Neural cell (in vitro differentiated cells): ENCODE data around the gene SECISBP2L. TPM values are rescaled to one million over a fixed set of nuclear protein-coding genes. Genes with fewer than 3 reads are reported as not detected.

Source experiments
- H2AFZ ChIP-seq: fragments of 200-600, 300-800 bp; sonication (generic), shearing (Covaris generic); 2 replicates; pipeline ENCODE4 v1.6.0; 2014; ENCODE audit warnings: low read depth, mild to moderate bottlenecking, antibody characterized with exemption, low read length, moderate library complexity
- H3F3A ChIP-seq: fragments of 200-600 bp; shearing (Covaris generic); 2 replicates; pipeline ENCODE4 v1.6.1; 2016; ENCODE audit warnings: mild to moderate bottlenecking, moderate library complexity, mixed read lengths, antibody characterized with exemption, low read length; ENCODE audit not compliant: insufficient read depth, poor library complexity, severe bottlenecking
- H3K27ac ChIP-seq: fragments of 200-600, 300-800 bp; sonication (generic), shearing (Covaris generic); 2 replicates; pipeline ENCODE4 v1.5.1; 2014; ENCODE audit warnings: mild to moderate bottlenecking, low read length, moderate library complexity
- H3K27me3 ChIP-seq: fragments of 300-800, 200-600 bp; sonication (generic), shearing (Covaris generic); 2 replicates; pipeline ENCODE4 v1.6.0; 2014; ENCODE audit warnings: mild to moderate bottlenecking, low read depth, low read length, moderate library complexity; ENCODE audit not compliant: insufficient read depth
- H3K36me3 ChIP-seq: fragments of 300-800, 200-600 bp; sonication (generic), shearing (Covaris generic); 2 replicates; pipeline ENCODE4 v1.5.1; 2014; ENCODE audit warnings: mild to moderate bottlenecking, antibody characterized with exemption, low read length, moderate library complexity; ENCODE audit not compliant: insufficient read depth
- H3K4me2 ChIP-seq: fragments of 300-800, 200-600 bp; sonication (generic), shearing (Covaris generic); 2 replicates; pipeline ENCODE4 v1.6.0; 2014; ENCODE audit warnings: mild to moderate bottlenecking, low read length
- H3K4me3 ChIP-seq: fragments of 300-800, 200-600 bp; sonication (generic), shearing (Covaris generic); 2 replicates; pipeline ENCODE4 v1.5.1; 2014; ENCODE audit warnings: mild to moderate bottlenecking, low read length, moderate library complexity
- H3K79me2 ChIP-seq: fragments of 200-600 bp; shearing (Covaris generic); replicated peaks from 2 replicates; pipeline ENCODE4 v1.6.0; 2014; ENCODE audit warnings: mild to moderate bottlenecking, low read length, moderate library complexity; ENCODE audit not compliant: insufficient read depth
- H3K9ac ChIP-seq: fragments of 300-800, 200-600 bp; sonication (generic), shearing (Covaris generic); 2 replicates; pipeline ENCODE4 v1.6.1; 2016; ENCODE audit warnings: mild to moderate bottlenecking, low read length, mixed read lengths
- H3K9me2 ChIP-seq: fragments of 200-600 bp; shearing (Covaris generic); 2 replicates; pipeline ENCODE4 v1.6.1; 2016; ENCODE audit warnings: mild to moderate bottlenecking, low read length, mixed read lengths; ENCODE audit not compliant: insufficient read depth
- H3K9me3 ChIP-seq: fragments of 200-600, 300-800 bp; sonication (generic), shearing (Covaris generic); 2 replicates; pipeline ENCODE4 v1.6.1; 2016; ENCODE audit warnings: mild to moderate bottlenecking, mixed run types, low read length, moderate library complexity, mixed read lengths
- H4K20me1 ChIP-seq: fragments of 200-600 bp; shearing (Covaris generic); 2 replicates; pipeline ENCODE4 v1.6.1; 2016; ENCODE audit warnings: mild to moderate bottlenecking, mixed run types; ENCODE audit not compliant: insufficient read depth
- CTCF ChIP-seq: fragments of 450-650 bp; IDR thresholded peaks from 2 replicates; pipeline ENCODE4 v1.5.1; 2014; ENCODE audit warnings: antibody characterized with exemption, mild to moderate bottlenecking, moderate library complexity; ENCODE audit not compliant: poor library complexity, severe bottlenecking
- EP300 ChIP-seq: fragments of 450-650 bp; conservative IDR thresholded peaks from 2 replicates; pipeline ENCODE4 v1.6.1; 2014; ENCODE audit warnings: antibody characterized with exemption, mild to moderate bottlenecking, moderate library complexity; ENCODE audit not compliant: poor library complexity, severe bottlenecking
- EZH2 ChIP-seq: fragments of 200-600, 300-800 bp; shearing (Covaris generic), sonication (generic); IDR thresholded peaks from 2 replicates; pipeline ENCODE4 v1.6.1; 2014; ENCODE audit warnings: antibody characterized with exemption, low read length, borderline replicate concordance, mild to moderate bottlenecking; ENCODE audit not compliant: insufficient read depth, poor library complexity, severe bottlenecking
- MXI1 ChIP-seq: fragments of 450-650 bp; conservative IDR thresholded peaks from 2 replicates; pipeline ENCODE4 v1.6.1; 2014; ENCODE audit warnings: antibody characterized with exemption, mild to moderate bottlenecking; ENCODE audit not compliant: poor library complexity, severe bottlenecking
- POLR2AphosphoS5 ChIP-seq: IDR thresholded peaks from 2 replicates; pipeline ENCODE4 v1.6.1; 2012
- RAD21 ChIP-seq: fragments of 450-650 bp; conservative IDR thresholded peaks from 2 replicates; pipeline ENCODE4 v1.6.1; 2014; ENCODE audit warnings: antibody characterized with exemption, mild to moderate bottlenecking, moderate library complexity
- REST ChIP-seq: IDR thresholded peaks from 2 replicates; pipeline ENCODE4 v1.6.1; 2012; ENCODE audit warnings: borderline replicate concordance
- SMC3 ChIP-seq: fragments of 450-650 bp; conservative IDR thresholded peaks from 2 replicates; pipeline ENCODE4 v1.6.1; 2014; ENCODE audit warnings: antibody characterized with exemption, mild to moderate bottlenecking, moderate library complexity; ENCODE audit not compliant: poor library complexity
- TAF1 ChIP-seq: IDR thresholded peaks from 2 replicates; pipeline ENCODE4 v1.6.1; 2012; ENCODE audit warnings: low read depth
- polyA plus RNA-seq: library from polyadenylated mRNA; depleted of rRNA; stranded (reverse); fragments of >200 nt; gene quantifications from 2 replicates; pipeline ENCODE4 v1.2.3, GENCODE V29; 2014

The SECISBP2L gene
- polyA plus RNA-seq, 1 donor from 2014 or later, result 45.9 TPM

DNA sequence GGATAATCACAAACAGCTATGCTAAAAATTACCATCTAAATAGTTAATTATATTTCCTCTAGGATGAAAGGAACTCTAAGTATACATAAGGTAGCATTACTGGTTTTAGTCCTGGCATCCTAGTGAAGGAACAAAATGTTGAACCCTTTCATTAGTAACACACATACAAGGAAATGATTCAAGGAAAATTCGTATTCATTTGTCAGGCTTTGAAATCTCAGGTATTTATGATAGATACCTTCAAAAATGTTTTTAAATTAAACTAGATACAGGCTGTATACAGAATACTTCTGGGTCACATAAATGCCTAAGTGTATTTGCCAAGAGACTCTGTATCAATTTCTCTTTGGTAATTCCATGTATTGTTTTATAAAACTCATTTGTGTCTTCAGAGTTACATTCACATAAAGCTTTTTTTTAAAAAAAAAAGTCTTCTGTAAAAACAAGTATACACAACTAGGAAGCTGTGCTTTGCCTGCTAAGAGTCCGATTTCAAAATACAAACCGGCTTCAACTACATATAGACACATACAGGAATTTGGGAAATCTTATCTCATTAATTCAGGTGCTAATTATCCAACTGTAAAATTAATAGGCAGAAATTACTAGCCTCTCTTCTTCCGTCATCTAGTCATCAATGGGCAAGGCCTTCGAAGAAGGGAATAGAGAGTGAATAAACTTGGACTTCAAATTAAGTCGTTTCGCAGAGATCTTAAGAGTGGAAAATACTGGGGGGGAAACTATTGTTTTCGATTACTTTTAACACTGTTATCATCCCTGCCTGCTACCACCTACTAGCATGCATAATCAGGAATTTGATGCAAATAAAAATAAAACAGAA is 1.3 kb downstream of the SECISBP2L start:
- peak overlapping the region; percentile 94 for H2AFZ ChIP-seq
- no peak for TF ChIP-seq EZH2
- TF ChIP-seq TAF1, result no peak
- no peak for TF ChIP-seq REST
- TF ChIP-seq RAD21, result no peak
- no peak for TF ChIP-seq SMC3
- no peak for TF ChIP-seq EP300
- no peak for TF ChIP-seq CTCF
- no peak for TF ChIP-seq MXI1
- TF ChIP-seq POLR2AphosphoS5, result no peak
- H3K79me2 ChIP-seq, result peaks cover 58% of the 10 kb centered on the region
- peak overlapping the region; percentile 88 for H3K4me3 ChIP-seq
- no peaks in the 10 kb centered on the region for H3K27me3 ChIP-seq
- no peaks in the 10 kb centered on the region for H3K9me2 ChIP-seq
- peak overlapping the region; percentile 84 for H3K27ac ChIP-seq
- H4K20me1 ChIP-seq, result no peaks in the 10 kb centered on the region
- H3K36me3 ChIP-seq, result no peaks in the 10 kb centered on the region
- no peaks in the 10 kb centered on the region for H3F3A ChIP-seq
- peak overlapping the region; percentile 94 for H3K9ac ChIP-seq
- H3K9me3 ChIP-seq, result no peaks in the 10 kb centered on the region
- peak overlapping the region; percentile 74 for H3K4me2 ChIP-seq

DNA sequence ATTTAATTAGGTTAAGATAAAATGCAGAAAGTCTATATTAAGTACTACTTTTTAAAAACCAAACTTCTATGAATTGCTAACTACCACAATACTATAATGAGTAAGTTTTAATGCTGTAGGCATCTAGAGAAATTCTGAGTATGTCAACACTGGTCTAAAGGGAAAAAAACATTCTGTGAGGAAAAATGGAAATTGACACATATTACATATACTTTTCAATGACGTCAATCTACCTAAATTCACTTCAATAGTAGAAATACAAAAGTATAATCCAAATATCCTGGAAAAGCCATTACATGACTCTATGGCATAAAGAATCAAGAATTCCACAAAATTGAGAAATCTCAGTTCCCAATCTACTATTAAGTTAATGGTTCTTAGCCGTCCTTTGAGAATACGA is 2.2 kb downstream of the SECISBP2L start:
- peak overlapping the region; percentile 74 for H3K4me2 ChIP-seq
- no peak overlapping the region for H3K9ac ChIP-seq
- H3K36me3 ChIP-seq, result no peaks in the 10 kb centered on the region
- H3K79me2 ChIP-seq, result peaks cover 66% of the 10 kb centered on the region
- no peaks in the 10 kb centered on the region for H3K9me3 ChIP-seq
- H3K9me2 ChIP-seq, result no peaks in the 10 kb centered on the region
- no peaks in the 10 kb centered on the region for H3F3A ChIP-seq
- no peak overlapping the region for H2AFZ ChIP-seq
- no peaks in the 10 kb centered on the region for H3K27me3 ChIP-seq
- TF ChIP-seq CTCF (no peak), REST (no peak), RAD21 (no peak), SMC3 (no peak), EP300 (no peak), MXI1 (no peak), EZH2 (no peak), TAF1 (no peak)
- peak overlapping the region; percentile 88 for H3K4me3 ChIP-seq
- no peak overlapping the region for H3K27ac ChIP-seq
- no peaks in the 10 kb centered on the region for H4K20me1 ChIP-seq
